RWPE1 (cell line): ENCODE results near the gene PIK3C2B.
"Not testable (repeated sequence)": the region's sequence is repeated elsewhere in the genome, so short reads cannot be mapped to it uniquely, and the experiment has no call there.

Experiments
- CTCF ChIA-PET: fragments of 350-600 bp; sonication (Branson Sonifier 250); formaldehyde crosslinking; extraction: SDS; loops from one replicate; lab custom pipeline; 2021; lab: Yijun Ruan, JAX
- POLR2A ChIA-PET: fragments of 400-600 bp; formaldehyde crosslinking; extraction: SDS; loops from one replicate; lab custom pipeline; 2020; ENCODE audit warnings: antibody characterized with exemption; ENCODE audit not compliant: low non-redundant PET; lab: Yijun Ruan, JAX
- DNase-seq: peaks from one replicate; pipeline ENCODE4 v3.0.0; 2012; ENCODE audit warnings: low spot score
- H3K27ac ChIP-seq: fragments of 450-650 bp; 2 replicates; pipeline ENCODE4 v1.5.1; 2017
- TF ChIP-seq, protein P1 (sequence below): fragments of 450-650 bp; conservative IDR thresholded peaks from 2 replicates; pipeline ENCODE4 v1.5.1; 2017; ENCODE audit warnings: low read depth, mild to moderate bottlenecking

The PIK3C2B gene

DNA sequence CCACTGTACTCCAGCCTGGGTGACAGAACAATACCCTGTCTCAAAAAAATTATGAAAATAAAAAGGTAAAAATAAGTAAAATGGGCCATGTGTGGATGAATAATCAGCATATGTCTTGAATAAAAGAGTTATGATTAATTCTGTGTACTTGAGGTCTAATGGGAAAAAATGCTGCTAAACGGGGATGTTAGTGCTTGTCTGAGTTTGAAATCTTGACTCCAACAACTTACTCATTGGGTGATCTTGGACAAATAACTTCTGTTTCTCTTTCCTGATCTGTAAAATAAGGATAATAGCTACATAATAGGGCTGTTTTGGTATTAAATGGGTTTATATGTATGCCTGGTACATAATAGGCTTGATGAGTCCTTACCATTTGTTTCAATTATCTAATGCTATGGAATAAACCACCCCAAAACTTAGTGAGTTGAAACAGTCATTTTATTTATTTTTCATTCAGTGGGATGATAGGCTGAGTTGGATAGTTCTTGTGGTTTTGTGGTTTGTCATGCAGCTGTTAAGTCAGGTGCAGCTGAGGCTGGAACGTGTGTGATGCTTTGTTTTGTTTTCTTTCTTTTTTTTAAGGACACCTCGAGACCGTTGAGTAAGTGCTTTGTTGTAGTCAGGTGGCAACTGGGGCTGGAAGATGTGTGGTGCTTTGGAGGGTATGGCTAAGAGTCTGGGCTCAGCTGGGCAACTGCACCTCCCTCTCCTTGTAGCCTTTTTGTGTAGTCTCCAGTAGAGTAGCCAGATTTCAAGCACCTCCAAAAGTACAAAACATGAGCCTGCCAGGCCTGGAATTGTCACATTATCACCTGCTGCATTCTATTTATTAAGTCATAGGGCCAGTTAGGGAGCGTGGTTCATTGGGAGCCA lies 26.5 kb upstream of the PIK3C2B start:
- TF ChIP-seq, protein P1, sequence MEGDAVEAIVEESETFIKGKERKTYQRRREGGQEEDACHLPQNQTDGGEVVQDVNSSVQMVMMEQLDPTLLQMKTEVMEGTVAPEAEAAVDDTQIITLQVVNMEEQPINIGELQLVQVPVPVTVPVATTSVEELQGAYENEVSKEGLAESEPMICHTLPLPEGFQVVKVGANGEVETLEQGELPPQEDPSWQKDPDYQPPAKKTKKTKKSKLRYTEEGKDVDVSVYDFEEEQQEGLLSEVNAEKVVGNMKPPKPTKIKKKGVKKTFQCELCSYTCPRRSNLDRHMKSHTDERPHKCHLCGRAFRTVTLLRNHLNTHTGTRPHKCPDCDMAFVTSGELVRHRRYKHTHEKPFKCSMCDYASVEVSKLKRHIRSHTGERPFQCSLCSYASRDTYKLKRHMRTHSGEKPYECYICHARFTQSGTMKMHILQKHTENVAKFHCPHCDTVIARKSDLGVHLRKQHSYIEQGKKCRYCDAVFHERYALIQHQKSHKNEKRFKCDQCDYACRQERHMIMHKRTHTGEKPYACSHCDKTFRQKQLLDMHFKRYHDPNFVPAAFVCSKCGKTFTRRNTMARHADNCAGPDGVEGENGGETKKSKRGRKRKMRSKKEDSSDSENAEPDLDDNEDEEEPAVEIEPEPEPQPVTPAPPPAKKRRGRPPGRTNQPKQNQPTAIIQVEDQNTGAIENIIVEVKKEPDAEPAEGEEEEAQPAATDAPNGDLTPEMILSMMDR = no peak
- ChIA-PET CTCF (no interaction called here), POLR2A (no interaction called here)
- H3K27ac ChIP-seq = no peak overlapping the region
- no peak for DNase-seq

DNA sequence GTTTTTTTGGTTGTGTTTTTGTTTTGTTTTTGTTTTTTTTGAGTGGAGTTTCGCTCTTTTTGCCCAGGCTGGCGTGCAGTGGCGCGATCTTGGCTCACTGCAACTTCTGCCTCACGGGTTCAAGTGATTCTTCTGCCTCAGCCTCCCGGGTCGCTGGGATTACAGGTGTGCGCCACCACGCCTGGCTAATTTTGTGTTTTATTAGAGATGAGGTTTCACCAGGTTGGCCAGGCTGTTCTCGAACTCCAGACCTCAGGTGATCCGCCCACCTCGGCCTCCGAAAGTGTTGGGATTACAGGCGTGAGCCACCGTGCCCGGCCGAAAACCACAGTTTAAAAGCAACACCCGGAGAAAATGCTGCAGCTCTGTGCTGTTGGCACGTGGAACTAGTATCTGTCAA lies 22.8 kb upstream of the PIK3C2B start:
- POLR2A ChIA-PET, DNase-seq: not testable (repeated sequence)
- CTCF ChIA-PET = interaction anchor here (0.7 to 1.0 kb wide), 2 partner anchors 29 to 310 kb away, joined by 3 read pairs; no protein-coding TSS in a partner anchor
- peak overlapping the region; percentile 91 for H3K27ac ChIP-seq

DNA sequence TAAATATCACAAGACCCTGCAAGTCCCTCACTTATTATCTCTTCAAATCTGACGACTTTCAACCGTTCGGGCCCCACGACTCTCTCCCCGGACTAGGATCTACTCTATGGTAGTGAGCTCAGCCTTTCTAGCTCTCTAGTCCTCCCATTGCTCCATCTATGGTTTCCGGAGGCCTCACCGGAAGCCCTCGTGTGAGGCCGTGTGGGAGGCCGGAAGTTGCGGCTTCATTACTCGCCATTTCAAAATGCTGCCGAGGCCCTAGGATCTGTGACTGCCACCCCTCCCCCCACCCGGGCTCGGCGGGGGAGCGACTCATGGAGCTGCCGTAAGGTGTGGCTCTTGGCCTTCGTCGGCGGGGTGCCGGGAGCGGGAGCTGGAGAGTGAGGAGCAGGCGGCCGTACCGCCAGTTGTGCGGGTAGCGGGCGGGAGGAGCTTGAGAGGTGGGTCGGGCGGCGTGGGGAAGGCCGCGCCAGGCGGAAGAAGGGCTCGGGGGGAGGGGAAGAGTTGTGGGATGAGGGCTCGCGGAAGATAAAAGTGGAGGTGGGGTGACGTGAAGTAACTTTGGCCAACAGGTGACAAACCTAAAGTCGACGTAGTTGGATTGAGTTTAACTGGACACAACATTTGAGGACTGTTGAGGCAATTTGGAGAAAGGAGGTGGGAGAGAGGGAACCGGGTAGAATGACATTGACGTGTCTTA lies 21.7 kb upstream of the PIK3C2B start, which contains the start of gene MDM4:
TSS of gene MDM4 (plus strand) at position 227 of the 700 bp plus-strand sequence. CDS start 9,113 bp downstream, outside the sequence.
- ChIA-PET CTCF (interaction anchor here (0.5 to 1.6 kb wide), 7 partner anchors 9 to 309 kb away, joined by 3 to 8 read pairs (median 5); no protein-coding TSS in a partner anchor), POLR2A (interaction anchor here (0.7 to 1.3 kb wide), 5 partner anchors 9 to 77 kb away, joined by 3 to 14 read pairs (median 5); no protein-coding TSS in a partner anchor)
- TF ChIP-seq, protein P1 = no peak
- peak within 1 kb of the TSS; percentile 91 for H3K27ac ChIP-seq
- peak; percentile 97 for DNase-seq

DNA sequence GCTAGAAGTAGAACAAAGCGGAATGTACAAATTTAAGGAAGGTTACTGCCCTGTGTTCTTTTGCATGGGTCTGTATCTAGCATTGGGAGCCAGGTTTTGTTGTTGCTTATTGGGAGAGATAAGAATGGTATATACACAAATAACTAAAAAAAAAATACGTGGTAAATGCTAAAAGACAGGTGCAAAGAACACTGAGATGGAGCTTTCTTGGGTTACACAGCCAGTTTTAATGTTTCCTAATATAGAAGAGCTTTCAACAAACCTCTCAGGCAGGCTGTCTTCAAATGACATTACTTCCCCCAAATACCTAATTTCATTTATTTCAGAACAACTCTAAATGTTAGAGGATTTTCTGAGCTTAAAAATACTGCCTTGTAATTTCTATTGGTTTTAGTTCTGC lies 20.2 kb upstream of the PIK3C2B start:
- H3K27ac ChIP-seq = no peak overlapping the region
- POLR2A ChIA-PET = interaction anchor here (0.5 to 0.7 kb wide), 3 partner anchors 13 to 428 kb away, joined by 5 to 7 read pairs (median 5); no protein-coding TSS in a partner anchor
- no peak for DNase-seq
- TF ChIP-seq, protein P1 = no peak
- CTCF ChIA-PET = interaction anchor here (0.7 to 1.6 kb wide), 3 partner anchors 12 to 47 kb away, joined by 3 to 8 read pairs (median 3); no protein-coding TSS in a partner anchor

DNA sequence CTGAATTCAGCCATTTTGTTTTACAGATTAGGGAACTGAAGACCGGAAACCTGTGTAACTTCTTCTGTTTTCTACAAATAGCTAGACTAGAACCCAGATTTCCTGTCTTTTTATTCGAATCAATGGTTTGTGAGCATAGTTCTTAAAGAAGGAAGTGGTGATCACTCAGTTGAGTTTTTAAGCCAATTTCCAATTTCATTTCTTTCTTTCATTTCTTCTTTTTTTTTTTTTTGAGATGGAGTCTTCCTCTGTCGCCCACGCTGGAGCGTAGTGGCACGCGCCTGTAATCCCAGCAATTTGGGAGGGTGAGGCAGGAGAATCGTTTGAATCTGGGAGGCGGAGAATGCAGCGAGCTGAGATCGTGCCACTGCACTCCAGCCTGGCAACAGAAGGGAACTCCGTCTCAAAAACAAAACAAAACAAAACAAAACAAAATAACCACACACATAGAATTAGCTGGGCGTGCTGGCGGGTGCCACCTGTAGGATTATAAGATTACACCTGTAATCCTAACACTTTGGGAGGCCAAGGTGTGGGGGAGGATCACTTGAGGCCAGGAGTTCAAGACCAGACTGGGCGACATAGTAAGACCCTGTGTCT lies 18.6 kb upstream of the PIK3C2B start:
- H3K27ac ChIP-seq = no peak overlapping the region
- TF ChIP-seq, protein P1 = no peak
- no peak for DNase-seq
- ChIA-PET POLR2A (no interaction called here), CTCF (interaction anchor here (0.7 kb wide), 3 partner anchors 11 to 811 kb away, joined by 3 read pairs; no protein-coding TSS in a partner anchor)

DNA sequence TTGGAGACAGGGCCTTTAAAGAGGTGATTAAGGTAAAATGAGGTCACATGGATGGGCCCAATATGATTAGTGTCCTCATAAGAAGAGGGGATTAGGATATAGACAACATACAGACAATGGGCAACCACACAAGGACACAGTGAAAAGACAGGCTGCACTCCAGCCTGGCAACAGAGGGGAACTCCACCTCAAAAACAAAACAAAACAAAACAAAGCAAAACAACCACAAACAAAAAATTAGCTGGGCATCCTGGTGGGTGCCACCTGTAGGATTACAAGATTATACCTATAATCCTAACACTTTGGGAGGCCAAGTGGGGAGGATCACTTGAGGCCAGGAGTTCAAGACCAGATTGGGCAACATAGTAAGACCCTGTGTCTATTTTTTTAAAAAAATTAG lies 16.8 kb upstream of the PIK3C2B start:
- no peak overlapping the region for H3K27ac ChIP-seq
- TF ChIP-seq, protein P1 = no peak
- POLR2A ChIA-PET = no interaction called here
- CTCF ChIA-PET = no interaction called here
- DNase-seq = no peak
